IPS DF 19.7 (cell line): ENCODE results near the gene RFTN1.

Experiments
- DNase-seq: peaks from one replicate; pipeline ENCODE4 v3.0.0-alpha.2; 2013; ENCODE audit warnings: low read depth, low spot score

The RFTN1 gene

DNA sequence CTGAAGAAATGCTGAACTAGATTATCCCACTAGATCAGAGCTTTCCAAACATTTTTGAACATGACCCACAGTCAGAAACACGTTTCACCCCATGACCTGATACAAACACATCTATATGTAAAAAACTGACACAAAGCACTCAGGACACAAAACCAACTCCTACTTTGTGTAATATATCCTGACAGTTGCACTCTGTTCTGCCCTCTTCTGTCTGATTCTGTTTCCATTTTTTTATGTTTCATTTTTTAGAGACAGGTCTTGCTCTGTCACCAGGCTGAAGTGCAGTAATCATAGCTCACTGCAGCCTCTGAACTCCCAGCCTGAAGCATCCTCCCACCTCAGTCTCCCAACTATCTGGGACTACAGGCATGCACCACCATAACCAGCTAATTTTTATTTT is 15.8 kb upstream of the RFTN1 start:
- DNase-seq = no peak

DNA sequence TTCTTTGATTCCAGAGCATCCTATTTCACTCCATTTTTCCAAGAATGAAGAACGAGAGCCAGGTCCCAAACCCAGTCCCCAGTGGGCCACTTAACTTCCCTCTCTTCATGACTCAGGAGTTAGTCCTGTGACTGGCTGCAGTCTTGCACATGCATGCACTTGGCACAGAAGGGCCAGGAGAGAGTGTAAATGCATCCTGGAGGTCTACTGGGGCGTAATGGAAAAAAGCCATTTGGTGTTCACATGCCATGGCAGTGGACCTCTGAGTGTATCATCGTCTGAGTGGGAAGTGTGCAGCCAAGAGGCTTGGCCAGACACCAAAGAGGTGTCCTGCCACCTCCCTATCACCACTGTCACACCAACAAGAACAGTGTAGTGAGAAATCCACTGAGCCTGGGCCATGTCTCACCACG is 15.1 kb upstream of the RFTN1 start:
- DNase-seq = no peak

DNA sequence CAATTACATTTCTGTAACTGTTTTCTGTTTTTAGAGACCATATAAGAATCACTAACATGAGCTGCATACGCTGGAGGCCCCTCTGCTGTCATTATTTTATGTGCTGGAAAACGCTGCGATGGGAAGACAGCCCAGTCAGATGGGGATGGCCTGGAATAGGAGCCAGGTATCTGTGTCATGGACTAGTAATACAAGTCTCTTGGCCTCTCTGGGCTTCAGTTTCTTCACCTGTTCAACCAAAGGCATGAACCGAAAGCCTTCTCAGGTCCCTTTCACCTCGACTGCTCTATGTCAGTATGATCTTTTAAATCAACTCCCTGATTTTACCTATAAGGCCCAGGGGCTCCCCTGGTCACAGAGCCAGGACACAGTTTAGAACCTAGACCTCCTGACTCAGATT is 14.6 kb upstream of the RFTN1 start:
- no peak for DNase-seq

DNA sequence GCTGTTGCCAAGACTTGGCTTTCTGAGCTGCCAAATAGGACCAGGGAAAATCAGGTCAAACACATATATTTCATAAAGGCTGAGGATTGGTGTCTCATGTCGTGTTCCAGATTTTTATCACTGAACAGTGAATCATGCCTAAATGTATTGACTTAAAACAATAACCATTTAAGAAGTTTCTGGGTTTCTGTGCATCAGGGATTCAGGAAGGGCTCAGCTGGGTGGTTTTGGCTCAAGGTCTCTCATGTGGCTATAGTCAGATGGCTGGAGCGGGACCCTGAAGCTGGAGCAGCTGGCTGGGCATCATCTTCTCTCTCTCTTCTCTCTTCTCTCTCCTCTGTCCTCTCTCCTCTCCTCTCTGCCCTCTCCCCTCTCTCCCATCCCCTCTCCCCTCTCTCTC is 10.7 kb upstream of the RFTN1 start:
- DNase-seq = no peak

DNA sequence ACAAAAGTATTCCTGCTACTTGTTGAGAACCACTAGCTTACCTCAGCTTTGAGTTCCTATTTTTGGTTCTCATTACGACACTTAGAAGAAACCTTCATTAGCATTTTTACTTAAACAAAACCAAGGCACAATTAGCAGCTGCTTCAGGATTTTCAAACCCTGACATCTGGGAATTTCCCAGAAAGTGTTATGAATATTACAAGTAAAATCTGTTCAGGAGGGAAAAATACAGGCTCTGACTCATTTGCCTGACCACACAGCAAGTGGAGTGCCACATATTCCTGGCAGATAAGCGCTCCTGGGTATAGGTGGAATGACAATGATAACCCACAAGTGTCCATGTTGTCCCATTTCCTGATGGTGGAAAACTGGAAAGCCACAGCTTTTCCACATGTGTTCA is 10.3 kb upstream of the RFTN1 start:
- DNase-seq = no peak

DNA sequence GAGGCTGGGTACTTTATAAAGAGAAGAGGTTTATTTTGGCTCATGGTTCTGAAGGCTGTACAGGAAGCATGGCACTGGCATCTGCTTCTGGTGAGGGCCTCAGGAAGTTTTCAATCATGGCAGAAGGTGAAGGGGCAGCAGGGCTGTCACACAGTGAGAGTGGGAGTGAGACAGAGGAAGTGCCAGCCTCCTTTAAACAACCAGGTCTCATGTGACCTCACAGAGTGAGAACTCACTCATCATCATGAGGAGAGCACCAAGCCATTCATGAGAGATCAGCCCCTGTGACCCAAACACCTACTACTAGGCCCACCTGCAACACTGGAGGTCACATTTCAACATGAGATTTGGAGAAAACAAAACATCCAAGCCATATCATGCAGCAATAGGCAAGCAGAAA is 9.3 kb upstream of the RFTN1 start:
- DNase-seq = no peak

DNA sequence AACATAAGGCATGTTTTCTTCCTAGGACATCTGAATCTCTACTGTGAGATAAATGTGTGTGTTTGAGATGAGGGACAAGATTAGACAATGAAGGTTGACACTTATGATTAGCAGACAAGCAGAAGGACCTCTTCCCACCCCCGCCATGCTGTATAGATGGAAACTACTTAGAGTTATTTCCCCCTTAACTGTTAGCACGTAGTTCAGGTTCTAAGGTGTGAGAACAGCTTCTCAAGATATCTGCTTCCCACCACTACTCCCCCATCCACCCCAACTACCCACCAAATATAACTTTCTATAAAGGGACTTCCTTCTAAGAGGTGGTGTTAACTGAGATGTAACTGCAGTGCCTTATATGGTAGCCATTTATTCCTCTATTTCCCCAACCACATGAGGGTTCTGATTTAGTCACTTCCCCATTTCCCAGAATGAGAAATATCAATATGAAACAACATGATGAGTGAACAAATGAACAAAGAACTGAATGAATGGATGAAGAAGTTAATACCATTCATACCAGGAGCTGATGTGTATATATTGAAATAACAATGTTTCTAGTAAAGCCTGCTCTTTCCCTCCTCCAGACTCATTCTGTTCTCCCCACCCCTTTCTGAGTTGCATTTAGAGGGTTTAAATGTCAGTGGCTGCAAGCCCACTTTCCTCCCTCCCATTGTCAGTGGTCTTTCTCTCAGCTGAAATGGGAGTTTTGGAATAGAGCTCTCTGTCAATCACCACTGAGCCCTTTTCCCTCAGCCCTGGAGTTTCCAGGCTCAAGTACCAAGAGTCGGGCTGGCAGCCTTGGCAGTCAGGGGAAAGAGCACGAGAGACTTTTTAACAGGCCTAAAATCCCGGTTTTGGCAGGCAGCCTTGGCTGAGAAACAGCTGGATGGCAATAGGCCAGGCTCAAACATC is 7.7 kb upstream of the RFTN1 start:
- no peak for DNase-seq

DNA sequence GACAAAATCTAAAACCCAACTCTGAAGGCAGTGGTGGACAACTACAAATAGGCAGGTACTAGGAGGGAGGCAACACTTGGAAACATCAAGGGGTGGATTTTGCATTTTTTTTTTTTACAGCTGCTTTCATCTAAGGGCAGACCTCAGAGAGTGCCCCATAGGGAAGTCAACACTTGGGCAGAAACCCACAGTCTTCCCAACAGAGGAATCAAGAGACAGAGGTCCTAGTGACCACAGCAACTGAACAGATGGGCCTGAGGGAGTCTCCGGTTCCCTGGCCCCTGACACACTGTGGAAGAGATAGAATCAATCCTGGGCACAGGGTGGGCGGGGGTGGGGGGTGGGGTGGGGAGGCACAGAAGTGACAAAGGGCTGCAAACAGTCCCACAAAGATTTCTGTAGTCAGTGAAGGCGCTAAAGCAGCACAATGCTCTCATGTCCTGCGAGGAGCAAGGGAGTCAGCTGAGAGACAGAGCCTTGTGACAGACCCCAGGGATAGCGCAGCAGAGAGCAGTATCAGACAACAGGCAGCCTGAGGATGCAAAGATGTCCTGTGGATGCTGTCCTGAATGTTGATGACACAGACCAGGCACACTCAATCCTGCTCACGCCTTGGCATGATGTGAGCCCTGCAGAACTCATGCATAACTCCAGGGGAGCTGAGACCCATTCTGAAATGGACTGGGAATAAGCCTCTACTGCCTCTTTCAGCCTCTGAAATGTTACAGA is 6.9 kb upstream of the RFTN1 start:
- no peak for DNase-seq

DNA sequence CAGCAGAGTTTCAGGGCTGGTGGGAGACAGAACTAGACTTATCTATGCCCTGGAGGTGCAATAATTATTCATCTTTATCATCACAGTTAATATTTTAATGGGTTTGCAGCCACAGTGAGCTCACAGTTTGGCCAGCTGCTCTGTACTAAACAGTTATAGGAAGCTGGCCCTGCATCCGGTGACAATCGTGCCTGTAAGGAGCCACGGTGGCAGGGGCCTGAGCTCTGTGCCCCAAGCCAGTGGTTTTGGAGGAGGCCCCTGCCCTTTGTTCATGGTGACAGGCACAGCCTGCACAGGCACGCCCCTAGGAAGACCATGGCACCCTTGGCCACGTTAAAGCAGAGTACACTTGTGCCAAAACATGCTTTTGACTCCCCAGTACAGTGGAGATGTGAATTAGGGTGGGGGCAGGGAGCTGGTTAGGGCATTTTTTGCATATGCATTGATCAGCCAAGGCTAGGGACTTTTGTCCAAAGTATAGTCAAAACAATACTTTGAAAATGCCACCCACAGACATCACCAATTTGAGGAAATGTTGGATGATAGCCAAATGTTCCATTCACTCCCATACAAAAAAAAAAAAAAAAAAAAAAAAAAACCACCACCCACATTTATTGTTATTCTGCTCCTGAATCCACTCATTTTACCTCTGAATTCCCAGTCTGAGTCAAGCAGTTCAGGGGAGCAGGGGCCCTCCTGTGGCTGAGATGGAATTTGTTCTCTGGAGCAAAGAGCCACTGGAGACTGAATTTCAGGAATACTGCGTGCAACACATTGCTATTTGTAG is 3.4 kb upstream of the RFTN1 start:
- no peak for DNase-seq

DNA sequence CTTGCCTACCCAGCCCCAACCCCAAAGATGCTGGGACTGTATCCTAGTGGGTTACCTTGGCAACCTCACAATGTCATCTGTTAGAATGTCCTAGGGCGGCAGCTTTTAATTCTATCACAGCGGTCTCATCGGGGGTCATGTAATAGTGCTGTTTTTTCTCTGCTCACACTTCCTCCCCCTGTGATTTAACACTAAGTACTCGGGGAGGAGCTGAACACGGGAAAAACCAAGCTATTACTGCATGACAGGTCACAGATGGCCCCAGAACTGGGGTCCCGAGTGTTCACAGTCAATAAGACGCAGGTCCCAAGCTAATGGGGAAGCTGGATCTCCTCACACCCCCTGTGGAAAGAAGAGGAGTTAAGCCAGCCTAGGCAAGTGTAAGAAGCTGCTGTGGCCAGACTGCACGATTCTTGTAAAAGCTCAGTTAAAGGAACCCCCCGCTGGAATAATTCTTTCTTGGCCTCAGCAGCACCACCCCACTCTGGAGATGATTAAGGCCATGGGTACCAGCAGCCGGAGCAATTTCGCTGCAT is 2.5 kb upstream of the RFTN1 start:
- DNase-seq = no peak

DNA sequence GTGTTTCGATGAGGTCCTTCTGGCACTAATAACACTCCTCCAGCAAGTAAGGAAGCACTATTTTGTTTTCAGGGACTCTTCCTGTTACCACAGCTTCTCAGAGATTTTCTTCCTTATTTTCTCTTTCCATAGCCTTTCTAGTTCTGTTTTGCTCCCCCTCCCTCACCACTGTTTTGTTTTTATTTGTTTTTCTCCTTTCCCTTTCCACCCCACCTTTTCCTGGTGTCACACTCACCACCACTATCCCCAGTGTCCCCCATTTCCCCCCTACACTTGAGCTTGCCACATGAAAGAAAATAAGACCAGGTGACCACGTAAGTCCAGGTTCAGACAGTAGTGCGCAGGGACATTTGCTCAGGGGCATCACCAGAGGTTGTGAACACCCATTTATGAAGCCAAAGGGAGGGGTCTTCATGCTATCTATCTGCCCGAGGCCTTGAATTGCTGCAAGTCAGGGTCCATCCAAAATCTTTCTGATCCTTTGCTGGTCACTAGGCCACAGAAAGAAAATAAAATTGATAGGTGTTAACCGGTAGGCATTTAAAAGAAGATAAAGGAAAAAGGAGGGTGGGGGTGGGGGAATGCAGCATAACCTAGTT is 1.4 kb upstream of the RFTN1 start:
- no peak for DNase-seq

DNA sequence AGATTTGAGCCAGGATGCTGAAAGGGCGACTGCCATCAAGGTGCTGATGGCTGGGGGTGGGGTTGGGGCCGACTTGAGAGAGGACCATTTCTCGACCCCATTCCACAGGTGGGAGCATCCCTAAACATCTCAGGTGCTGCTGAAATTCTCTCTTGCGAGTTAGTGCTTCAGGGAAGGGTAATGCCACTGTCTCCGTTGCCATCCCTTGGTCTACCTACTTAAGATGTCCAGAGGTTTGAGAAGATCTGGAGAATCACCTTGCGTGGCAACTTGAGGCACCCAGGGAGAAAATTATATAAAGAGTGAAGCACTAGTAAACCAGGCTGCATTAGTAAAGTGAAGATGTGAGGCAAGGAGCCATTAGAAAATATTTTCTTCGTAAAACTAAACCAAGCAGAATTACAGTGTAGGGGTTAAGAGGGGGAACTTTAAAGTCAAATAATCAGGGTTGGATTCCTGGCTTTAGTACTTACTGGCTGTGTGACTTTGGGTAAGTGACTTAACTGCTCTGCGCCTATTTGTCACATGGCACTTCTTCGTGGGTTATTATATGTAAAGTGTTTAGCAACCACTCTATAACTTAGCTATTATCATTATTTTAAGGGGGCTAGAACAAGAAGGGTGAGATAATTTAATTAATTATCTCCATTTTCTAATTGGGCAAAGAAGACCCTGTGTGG is 662 bp upstream of the RFTN1 start:
- DNase-seq = no peak

DNA sequence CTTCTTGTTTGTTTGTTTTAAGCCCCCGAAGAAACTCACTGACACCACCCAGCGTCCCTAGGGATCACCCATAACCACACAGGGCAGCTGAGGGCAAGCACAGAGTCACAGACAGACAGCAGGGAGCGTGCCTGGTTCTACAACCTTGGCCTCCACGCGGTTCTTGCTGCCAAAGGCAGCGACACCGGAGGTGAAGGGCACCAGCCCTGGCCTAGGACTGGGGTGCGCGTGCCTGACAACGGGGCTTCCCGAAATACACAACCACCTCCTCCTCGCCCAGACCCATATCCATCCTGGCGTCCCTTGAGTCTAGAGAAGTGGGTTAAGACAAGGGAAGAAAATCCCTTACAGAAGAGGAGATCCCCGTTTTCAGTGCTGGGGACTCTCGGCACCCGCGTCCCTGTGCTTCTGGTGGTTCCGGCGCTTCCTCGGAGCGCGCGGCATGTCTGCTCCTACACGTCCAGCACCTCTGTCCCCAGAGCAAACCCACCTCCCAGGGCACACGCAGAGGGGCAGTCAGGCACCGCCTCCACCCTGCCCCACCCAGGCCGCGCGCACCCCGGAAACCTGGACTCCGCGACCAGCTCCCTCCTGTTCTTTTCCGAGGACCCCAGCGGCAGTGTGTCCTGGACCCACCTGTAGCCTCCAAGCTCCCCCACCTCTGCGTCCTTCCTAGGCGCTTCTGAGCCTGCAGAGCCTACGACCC is 911 bp downstream of the RFTN1 start:
- no peak for DNase-seq

DNA sequence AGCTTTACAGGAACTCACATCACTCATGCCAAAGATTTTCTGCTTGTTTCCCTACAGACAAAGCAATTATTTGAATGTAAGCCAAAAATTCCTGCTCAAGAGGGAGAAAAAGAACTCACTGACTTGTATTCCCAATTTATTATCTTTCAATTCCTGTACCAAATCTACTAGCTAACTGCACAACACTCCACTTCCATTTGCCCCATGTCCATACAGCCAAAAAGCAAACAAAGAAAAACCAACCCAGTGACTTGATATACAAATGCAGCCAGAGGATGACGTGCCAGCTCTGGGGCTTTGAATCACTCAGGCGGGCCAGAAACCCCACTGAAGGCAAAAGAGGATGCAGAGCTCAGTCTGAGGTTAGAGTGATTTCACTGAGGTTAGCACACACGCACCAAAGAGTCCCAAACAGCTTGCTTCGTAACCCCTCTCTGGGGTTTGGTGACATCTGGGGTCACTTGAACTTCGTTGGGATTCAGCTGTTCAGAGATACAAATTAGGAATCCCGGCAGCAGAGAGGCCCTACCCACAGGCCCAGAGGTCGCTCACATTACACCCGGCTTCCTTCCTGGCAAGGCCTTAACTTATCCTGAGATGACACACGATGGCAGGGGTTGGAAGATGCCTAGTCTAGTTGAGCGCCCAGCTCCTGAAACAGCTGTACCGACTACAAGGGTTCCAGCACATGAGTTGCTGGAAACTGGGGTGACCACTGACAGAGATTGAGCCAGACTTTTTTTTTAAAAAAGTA is 1.6 kb downstream of the RFTN1 start:
- no peak for DNase-seq

DNA sequence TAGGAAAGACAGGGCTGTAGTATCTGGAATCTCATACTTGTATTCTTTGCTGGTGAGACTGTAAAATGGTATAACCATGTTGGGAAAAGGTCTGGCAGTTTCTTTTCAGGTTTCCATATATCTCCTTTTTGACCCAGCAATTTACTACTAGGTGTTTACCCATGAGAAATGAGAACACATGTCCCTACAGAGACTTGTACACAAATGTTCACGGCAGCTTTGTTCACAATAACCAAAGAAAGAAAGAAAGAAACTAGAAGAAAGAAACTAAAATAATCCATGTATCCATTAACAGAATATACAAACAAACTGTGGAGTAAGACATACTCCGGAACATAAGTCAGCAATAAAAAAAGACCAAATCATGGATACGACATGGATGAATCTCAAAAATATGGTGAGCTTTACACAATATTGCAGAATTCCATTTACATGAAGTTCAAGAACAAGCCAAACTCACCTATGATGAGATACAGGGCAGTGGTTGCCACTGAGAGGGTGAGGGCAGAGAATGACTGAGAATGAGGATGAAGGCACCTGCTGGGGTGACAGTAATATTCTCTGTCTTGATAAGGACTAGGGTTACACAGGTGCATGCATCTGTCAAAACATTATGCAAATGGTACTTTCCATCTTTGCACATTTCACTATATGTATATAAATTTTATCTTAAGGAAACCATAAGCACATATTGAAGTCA is 2.7 kb downstream of the RFTN1 start:
- DNase-seq = no peak

DNA sequence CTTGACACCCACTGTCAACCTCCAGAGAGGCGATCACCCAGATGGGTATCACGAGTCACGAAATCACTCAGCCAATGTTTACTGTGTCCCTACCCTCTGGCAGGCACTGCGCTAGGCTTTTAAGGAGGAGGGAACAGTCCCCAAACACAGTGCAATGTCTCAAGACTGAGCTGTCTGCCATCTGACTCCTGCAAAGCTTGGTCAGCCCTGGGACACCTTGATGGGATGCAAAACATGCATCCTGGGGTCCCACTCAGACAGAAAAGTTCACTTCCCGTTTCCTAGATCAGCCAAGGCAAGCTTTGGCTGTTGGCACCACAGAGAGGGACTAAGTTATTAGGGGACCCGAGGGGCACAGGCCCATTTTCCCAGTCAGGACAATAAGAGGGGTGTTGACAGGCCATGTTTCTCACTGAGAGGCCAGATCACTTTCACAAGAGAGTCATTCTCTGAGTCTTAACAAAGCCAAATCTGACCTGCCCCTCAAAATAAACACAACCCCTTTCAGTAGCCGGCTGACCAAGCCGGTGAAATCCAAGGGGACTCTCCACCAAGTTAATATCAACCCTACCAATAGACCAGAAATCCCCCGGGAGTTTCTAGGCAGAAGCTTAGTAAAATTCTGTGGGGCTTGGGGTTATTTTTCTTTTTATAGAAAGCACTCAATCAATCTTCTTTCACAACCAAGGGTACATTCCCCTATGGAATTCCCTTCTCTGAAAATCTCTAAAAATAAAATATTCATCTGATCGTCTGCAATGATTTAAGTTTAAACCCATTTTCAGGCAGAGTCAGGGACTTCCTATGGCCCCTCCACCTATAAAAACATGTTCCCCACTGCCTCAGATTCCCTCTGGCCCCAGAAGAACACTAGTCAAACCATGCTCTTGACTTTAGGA is 3.5 kb downstream of the RFTN1 start:
- DNase-seq = no peak

DNA sequence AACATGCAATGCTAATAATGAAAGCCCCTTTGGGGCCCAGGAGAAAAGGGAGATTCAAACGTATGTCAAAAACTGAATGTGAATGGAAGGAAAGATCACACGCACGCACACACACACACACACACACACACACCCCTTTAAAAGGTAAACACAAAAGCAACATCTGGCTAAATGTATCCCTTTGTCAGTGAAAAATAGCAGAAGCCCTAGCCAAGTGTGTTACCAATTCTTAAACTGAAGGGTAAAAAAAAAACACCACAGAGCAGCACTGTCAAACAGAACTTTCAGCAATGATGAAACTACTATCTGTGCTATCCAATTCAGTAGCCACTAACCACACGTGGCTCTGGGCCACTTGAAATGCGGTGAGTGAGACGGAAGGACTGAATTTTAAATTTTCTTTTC is 4.9 kb downstream of the RFTN1 start:
- DNase-seq = no peak

DNA sequence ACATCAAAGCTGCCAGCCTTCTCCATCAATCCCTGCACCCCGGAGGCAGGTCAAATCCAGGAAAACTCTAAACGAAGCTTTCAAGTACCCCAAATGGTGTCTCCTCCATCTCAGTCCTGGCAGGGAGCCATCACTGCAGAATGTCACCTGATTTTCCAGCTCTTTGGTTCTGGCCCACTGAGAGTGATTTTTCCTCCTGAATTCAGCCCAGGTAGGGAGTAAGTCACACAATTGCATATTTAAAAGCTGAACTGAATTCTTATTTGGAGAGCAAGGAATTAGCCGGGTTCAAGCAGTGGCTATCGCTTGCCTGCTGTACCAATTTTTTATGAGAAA is 5.3 kb downstream of the RFTN1 start:
- DNase-seq = no peak
